DOHH2 (cell line): ENCODE results near the gene IRS1.
A peak's percentile ranks its signal among the peaks of the same experiment; 100 is the strongest.
"Not testable (repeated sequence)": the region's sequence is repeated elsewhere in the genome, so short reads cannot be mapped to it uniquely, and the experiment has no call there.

Experiments used
- H3F3A ChIP-seq: fragments of 200-600 bp; sonication (generic), shearing (Covaris generic); 2 replicates; pipeline ENCODE4 v1.6.0; 2016; ENCODE audit warnings: antibody characterized with exemption, mild to moderate bottlenecking; ENCODE audit not compliant: control insufficient read depth, insufficient read depth
- H3K27ac ChIP-seq: fragments of 200-600 bp; sonication (generic); 2 replicates; pipeline ENCODE4 v1.5.1; 2014; ENCODE audit warnings: low read depth, mild to moderate bottlenecking, low read length, moderate library complexity
- H3K27me3 ChIP-seq: fragments of 200-600 bp; sonication (generic); 2 replicates; pipeline ENCODE4 v1.6.1; 2014; ENCODE audit warnings: mild to moderate bottlenecking, low read length, mixed read lengths; ENCODE audit not compliant: control insufficient read depth
- H3K36me3 ChIP-seq: fragments of 200-600 bp; sonication (generic); 2 replicates; pipeline ENCODE4 v1.6.1; 2014; ENCODE audit warnings: mild to moderate bottlenecking, low read length, moderate library complexity, mixed read lengths; ENCODE audit not compliant: control insufficient read depth
- H3K4me1 ChIP-seq: fragments of 200-600 bp; sonication (generic); 2 replicates; pipeline ENCODE4 v1.6.1; 2014; ENCODE audit warnings: mild to moderate bottlenecking, low read length, mixed read lengths; ENCODE audit not compliant: control insufficient read depth
- H3K4me2 ChIP-seq: fragments of 200-600 bp; sonication (generic); 2 replicates; pipeline ENCODE4 v1.6.0; 2014; ENCODE audit warnings: mild to moderate bottlenecking, low read length, moderate library complexity
- H3K4me3 ChIP-seq: fragments of 200-600 bp; sonication (generic); 2 replicates; pipeline ENCODE4 v1.5.1; 2014; ENCODE audit warnings: mild to moderate bottlenecking, low read length, mixed read lengths
- H3K79me2 ChIP-seq: fragments of 200-600 bp; sonication (generic); 2 replicates; pipeline ENCODE4 v1.6.1; 2014; ENCODE audit warnings: mild to moderate bottlenecking, low read length, mixed read lengths; ENCODE audit not compliant: control insufficient read depth
- H3K9me2 ChIP-seq: fragments of 200-600 bp; sonication (generic); replicated peaks from 2 replicates; pipeline ENCODE4 v1.6.1; 2014; ENCODE audit warnings: mild to moderate bottlenecking, low read length, mixed read lengths; ENCODE audit not compliant: control insufficient read depth
- H3K9me3 ChIP-seq: fragments of 200-600 bp; sonication (generic); 2 replicates; pipeline ENCODE4 v1.6.1; 2014; ENCODE audit warnings: antibody characterized with exemption, low read length, mixed read lengths; ENCODE audit not compliant: control insufficient read depth, insufficient read depth
- H4K20me1 ChIP-seq: fragments of 200-600 bp; sonication (generic); 2 replicates; pipeline ENCODE4 v1.6.0; 2014; ENCODE audit warnings: low read depth, mild to moderate bottlenecking, antibody characterized with exemption, low read length, moderate library complexity; ENCODE audit not compliant: control insufficient read depth, insufficient read depth
- EZH2phosphoT487 ChIP-seq: fragments of 200-600 bp; sonication (generic); IDR thresholded peaks from 2 replicates; pipeline ENCODE4 v1.6.1; 2017; ENCODE audit warnings: borderline replicate concordance, mild to moderate bottlenecking, antibody characterized with exemption, low read length, moderate library complexity, mixed read lengths
- TF ChIP-seq, protein P1 (sequence below): fragments of 200-600 bp; sonication (generic); IDR thresholded peaks from one replicate; pipeline ENCODE4 v1.5.1; 2014; ENCODE audit warnings: antibody characterized with exemption, mild to moderate bottlenecking, low read depth, low read length; ENCODE audit not compliant: poor library complexity, severe bottlenecking

IRS1 gene

DNA sequence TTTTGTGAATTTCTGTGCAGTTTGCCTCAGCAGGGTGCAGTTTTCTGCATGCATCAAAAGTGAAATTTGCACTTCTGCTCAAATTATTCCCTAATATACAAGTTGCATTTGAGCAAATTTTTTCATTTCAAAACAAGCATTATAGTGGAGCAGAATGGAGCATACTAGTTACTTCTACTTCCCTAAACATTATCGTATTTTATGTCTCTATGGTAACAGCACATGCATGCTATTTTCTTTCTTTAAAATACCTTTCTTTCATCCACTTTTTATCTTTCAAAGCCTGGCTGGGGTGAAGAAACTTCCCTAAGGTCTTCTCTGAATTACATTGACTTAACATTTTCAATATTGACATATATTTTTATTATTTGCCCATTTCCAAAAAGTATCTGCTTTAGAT lies 47.5 kb upstream of the IRS1 start:
- Histone ChIP-seq H3K4me2 (no peak overlapping the region), H3K9me2 (no peaks in the 10 kb centered on the region), H3K9me3 (peaks cover 7% of the 10 kb centered on the region), H4K20me1 (no peaks in the 10 kb centered on the region), H3K79me2 (peaks cover 29% of the 10 kb centered on the region), H3F3A (no peaks in the 10 kb centered on the region), H3K27me3 (no peaks in the 10 kb centered on the region), H3K36me3 (peaks cover 21% of the 10 kb centered on the region), H3K27ac (no peak overlapping the region), H3K4me3 (no peak overlapping the region), H3K4me1 (peaks cover 37% of the 10 kb centered on the region)
- no peak for TF ChIP-seq EZH2phosphoT487
- TF ChIP-seq, protein P1, sequence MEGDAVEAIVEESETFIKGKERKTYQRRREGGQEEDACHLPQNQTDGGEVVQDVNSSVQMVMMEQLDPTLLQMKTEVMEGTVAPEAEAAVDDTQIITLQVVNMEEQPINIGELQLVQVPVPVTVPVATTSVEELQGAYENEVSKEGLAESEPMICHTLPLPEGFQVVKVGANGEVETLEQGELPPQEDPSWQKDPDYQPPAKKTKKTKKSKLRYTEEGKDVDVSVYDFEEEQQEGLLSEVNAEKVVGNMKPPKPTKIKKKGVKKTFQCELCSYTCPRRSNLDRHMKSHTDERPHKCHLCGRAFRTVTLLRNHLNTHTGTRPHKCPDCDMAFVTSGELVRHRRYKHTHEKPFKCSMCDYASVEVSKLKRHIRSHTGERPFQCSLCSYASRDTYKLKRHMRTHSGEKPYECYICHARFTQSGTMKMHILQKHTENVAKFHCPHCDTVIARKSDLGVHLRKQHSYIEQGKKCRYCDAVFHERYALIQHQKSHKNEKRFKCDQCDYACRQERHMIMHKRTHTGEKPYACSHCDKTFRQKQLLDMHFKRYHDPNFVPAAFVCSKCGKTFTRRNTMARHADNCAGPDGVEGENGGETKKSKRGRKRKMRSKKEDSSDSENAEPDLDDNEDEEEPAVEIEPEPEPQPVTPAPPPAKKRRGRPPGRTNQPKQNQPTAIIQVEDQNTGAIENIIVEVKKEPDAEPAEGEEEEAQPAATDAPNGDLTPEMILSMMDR = no peak

DNA sequence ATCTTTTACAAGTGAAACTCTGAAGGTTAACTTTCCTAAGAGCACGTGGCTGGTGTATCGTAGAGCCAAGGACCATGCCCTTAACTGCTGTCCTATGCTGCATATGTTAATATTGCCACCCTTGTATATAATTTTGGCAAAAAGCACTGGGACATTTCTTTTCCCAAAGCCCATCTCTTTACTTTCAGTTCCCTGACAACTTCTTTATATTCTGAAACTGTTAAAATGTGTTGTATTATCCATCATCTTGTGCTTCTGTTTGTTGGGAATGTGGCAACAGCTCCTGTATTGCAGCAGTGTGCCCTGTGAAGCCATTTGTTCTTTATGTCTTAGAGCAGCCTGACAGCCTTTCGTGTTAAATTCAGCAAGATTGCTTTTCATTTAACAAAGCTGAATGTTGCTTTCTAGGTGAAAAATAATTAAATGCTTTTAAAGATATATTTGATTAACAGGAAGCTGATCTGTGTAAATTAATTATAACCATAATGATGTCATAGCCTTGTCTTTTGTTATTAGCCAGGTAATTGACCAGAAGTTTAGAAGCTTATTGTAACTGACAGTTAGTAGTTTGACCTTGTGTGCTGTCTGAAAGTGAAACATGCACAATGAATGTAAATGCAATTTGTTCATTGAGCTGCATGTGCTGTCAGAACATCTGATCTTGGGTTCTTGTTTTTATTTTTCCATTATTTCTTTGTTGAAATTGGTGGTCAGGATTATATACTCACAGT lies 45.9 kb upstream of the IRS1 start:
- no peak overlapping the region for H3K4me2 ChIP-seq
- peaks cover 35% of the 10 kb centered on the region for H3K36me3 ChIP-seq
- H3K4me3 ChIP-seq = no peak overlapping the region
- H4K20me1 ChIP-seq = no peaks in the 10 kb centered on the region
- peaks cover 46% of the 10 kb centered on the region for H3K4me1 ChIP-seq
- no peaks in the 10 kb centered on the region for H3K27me3 ChIP-seq
- peaks cover 17% of the 10 kb centered on the region for H3K9me3 ChIP-seq
- peaks cover 44% of the 10 kb centered on the region for H3K79me2 ChIP-seq
- no peak overlapping the region for H3K27ac ChIP-seq
- no peaks in the 10 kb centered on the region for H3K9me2 ChIP-seq
- H3F3A ChIP-seq = no peaks in the 10 kb centered on the region
- no peak for TF ChIP-seq EZH2phosphoT487
- TF ChIP-seq, protein P1 = no peak

DNA sequence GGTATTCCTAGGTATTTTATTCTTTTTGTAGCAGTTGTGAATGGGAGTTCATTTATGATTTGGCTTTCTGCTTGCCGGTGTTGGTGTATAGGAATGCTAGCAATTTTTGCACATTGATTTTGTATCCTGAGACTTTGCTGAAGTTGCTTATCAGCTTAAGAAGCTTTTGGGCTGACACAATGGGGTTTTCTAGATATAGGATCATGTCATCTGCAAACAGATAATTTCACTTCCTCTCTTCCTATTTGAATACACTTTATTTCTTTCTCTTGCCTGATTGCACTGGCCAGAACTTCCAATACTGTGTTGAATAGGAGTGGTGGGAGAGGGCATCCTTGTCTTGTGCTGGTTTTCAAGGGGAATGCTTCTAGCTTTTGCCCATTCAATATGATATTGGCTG lies 43.4 kb upstream of the IRS1 start:
- not testable (repeated sequence) for H3K27me3 ChIP-seq, H3F3A ChIP-seq, H4K20me1 ChIP-seq, H3K9me2 ChIP-seq
- Histone ChIP-seq H3K4me3 (peak overlapping the region; percentile 34), H3K79me2 (peaks cover 65% of the 10 kb centered on the region), H3K9me3 (peaks cover 17% of the 10 kb centered on the region), H3K4me1 (peaks cover 72% of the 10 kb centered on the region), H3K36me3 (peaks cover 46% of the 10 kb centered on the region), H3K4me2 (peak overlapping the region; percentile 41), H3K27ac (peak overlapping the region; percentile 46)

DNA sequence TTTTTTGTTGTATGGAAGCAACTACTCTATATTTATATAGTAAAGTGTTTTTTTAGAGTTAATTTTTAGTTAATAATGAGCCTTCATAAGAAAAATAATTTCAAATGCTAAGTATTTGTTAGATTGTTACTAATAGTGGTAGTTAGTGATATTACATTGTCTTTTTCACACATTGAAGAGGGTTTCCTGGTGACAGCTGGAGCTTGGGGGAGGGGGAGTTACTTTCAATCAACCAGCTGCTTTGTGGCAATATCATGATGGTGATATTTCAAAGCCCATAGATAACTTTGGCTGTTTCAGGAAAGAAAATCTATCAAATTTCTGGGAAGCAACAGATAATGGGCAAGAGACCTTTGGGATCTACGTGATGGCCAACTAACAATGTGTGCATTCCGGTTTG lies 40.3 kb upstream of the IRS1 start:
- H3K9me3 ChIP-seq = peaks cover 22% of the 10 kb centered on the region
- peaks cover 62% of the 10 kb centered on the region for H3K36me3 ChIP-seq
- peaks cover 80% of the 10 kb centered on the region for H3K79me2 ChIP-seq
- H3K27ac ChIP-seq = peak overlapping the region; percentile 90
- H3K27me3 ChIP-seq = no peaks in the 10 kb centered on the region
- H3K4me1 ChIP-seq = peaks cover 81% of the 10 kb centered on the region
- no peaks in the 10 kb centered on the region for H4K20me1 ChIP-seq
- H3K4me2 ChIP-seq = peak overlapping the region; percentile 82
- peaks cover 10% of the 10 kb centered on the region for H3F3A ChIP-seq
- TF ChIP-seq, protein P1 = no peak
- TF ChIP-seq EZH2phosphoT487 = no peak
- H3K4me3 ChIP-seq = peak overlapping the region; percentile 80
- H3K9me2 ChIP-seq = no peaks in the 10 kb centered on the region
